GM18517 (cell line): ENCODE measurements around the gene WWOX.

Source experiments
- ATAC-seq: cut with Tn5 transposase; IDR thresholded peaks from one replicate; pipeline ENCODE4 v1.9.1; 2021; ENCODE audit warnings: mild to moderate bottlenecking, moderate library complexity; ENCODE audit not compliant: unreplicated experiment

The WWOX gene

GRCh38 chr16:78485917-78486257, 386.4 kb downstream of the WWOX start:
- ATAC-seq = no peak

DNA sequence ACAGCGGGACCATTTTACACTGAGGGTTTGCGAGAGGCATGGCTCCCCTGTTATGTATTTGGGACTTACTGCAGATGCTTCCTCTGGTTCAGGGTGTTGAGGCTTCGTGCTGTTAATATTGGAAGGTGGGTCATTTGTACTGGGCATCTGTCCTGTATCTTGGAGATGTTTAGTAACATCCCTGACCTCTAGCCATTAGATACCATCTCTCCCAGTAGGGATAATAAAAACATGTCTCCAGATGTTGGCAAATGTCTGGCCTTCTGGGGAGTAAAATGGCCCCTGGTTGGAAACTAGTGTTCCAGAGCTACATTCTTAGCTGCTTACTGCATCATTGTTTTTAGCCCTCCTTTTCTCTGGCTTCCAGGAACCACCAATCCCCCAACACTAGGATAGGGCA, 388.0 kb downstream of the WWOX start:
- no peak for ATAC-seq

DNA sequence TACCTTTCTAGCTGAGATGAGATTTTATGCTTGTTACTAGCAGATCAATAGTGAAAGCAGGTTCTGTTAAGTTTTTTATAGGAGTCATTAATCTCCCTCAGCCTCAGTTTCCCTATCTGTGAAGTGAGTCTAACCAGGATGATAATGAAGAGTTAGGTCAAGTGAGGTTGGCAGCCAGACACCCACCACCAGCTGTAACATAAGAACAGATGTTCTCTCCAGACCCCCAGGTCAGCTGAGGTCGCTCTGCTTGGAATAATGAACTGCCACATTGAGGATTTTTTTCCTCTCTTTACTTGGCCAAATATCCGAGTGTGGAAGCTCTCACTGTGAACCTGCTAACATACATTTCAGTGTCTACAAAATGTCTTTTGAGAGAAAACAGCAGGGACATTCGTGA, 389.6 kb downstream of the WWOX start:
- ATAC-seq = no peak

DNA sequence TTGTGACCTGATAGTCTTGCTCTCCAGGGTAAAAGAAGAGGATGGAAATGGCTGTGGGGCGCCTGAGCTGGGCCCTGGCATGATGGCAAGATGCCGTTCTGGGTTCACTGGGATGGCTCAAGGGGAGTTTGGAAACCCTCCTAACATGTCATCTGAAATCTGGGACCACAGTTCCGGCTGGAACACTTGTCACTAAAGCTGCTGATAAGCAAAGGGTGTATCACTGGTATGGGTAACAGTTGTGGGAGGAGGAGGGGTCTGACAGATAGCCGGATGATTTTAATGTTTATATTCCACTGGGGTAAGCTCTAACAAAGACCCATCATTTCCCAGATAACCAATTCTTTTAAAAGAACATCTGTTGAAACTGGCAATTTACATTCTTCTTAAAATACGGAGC, 390.2 kb downstream of the WWOX start:
- no peak for ATAC-seq

GRCh38 chr16:78490431-78490830, 391.0 kb downstream of the WWOX start:
- ATAC-seq = no peak

DNA sequence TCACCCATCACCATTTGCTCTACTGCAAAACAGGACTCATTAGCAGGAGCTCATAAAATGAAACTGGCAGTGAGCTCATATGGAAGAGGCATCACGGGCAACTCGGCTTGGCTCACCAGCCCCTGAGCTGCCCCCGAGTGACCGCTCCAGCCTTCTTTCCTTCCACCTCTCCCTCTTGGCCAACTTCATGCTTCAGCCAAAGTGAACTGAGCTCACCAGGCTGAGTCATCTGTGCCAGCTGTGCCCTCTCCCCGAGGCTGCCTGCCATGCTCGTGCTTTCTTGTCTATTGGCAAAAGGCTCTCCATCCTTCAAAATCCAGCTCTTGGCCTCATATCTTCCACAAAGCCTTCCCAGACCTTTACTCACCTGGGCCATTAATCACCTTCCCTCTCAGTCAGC, 391.4 kb downstream of the WWOX start:
- no peak for ATAC-seq

- no peak for ATAC-seq
Observed at GRCh38 chr16:78493573-78493972, 394.1 kb downstream of the WWOX start.

- no peak for ATAC-seq
Observed at GRCh38 chr16:78494105-78494504, 394.7 kb downstream of the WWOX start.

DNA sequence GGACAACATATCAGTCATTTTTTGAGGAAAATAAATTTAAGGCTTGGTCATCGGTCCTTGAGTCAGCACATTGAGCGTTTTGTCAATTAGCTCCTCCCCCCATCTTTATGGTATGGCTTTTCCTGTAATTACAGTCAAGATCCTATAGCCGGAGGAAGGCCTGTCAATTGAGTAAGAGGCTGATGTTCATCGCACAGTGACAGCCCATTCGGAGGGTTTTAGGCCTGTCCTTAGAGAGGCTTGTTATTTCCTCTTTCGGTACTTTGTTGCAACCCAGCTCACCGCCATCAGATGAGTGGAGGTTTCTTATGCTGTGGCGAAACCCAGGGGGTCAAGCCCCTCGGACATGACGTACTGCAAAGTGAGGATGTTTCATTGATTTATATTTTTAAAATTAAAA, 395.2 kb downstream of the WWOX start:
- no peak for ATAC-seq

DNA sequence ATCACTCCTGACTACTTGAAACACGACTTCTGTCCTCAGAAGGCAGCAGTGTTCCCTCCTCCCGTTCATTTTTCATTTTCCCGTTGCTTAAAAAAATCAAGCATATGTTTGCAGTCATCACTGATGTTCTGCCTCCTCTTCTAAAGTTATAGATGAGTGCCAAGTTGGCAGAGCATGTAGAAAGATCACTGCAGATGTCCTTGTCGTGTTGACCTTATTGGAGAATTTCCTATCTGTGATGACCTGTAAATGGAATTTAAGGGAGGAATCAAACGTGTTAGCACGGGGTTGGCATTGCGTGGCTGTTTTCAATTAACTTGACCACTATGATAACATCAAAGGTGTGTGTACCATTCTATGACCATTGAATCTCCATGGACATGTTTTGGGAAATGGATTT, 396.7 kb downstream of the WWOX start:
- no peak for ATAC-seq

- no peak for ATAC-seq
Observed at GRCh38 chr16:78499399-78499798, 399.9 kb downstream of the WWOX start.

GRCh38 chr16:78500659-78501270, 401.3 kb downstream of the WWOX start:
- ATAC-seq = no peak

GRCh38 chr16:78501744-78502143, 402.3 kb downstream of the WWOX start:
- no peak for ATAC-seq

DNA sequence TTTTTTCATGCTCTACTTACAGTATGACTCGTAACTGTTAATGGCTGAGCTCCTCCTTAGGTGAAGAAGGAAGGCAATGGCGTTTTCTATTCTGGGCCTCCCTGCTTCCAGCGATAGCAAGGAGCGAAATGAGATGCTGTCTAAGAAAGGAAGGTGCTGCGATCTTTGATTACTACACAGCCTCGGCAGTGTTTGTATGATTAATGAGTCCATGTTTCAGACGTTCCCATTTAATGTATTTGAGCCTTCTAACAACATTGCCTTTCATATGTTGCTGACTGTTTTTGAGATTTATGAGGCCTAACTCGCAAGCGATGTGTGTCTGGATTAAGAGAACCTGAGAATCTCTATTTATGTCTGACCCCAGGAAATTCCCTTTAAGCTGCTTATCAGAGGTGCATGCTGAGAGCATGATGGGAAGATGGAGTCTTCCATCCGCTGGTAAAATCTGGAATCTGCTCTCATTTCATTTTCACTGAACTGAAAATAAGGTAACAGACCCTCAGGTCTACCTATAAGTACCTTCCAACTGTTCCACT, 403.4 kb downstream of the WWOX start:
- ATAC-seq = no peak

GRCh38 chr16:78503602-78504001, 404.1 kb downstream of the WWOX start:
- no peak for ATAC-seq

- no peak for ATAC-seq
Observed at GRCh38 chr16:78504401-78504851, 405.0 kb downstream of the WWOX start.

DNA sequence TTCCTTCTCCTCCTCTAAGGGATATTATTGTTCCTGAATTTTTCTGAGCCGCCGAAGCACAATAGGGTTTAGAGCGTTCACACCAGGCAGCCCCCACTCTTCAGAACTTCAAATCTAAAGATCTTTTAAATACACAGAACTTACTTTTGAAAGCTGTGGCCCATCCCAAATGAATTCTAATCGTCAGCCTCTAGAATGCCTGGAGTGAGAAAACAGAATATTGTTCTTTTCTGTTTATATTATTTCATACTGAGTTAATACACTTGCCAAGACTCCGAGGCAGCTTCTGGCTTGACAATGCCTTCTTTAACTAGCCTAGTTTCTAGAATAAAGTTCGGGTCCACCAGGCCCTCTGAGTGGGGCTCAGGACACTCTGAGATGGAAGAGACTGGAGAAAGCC, 405.6 kb downstream of the WWOX start:
- ATAC-seq = no peak

- no peak for ATAC-seq
Observed at GRCh38 chr16:78505544-78506366, 406.3 kb downstream of the WWOX start.

DNA sequence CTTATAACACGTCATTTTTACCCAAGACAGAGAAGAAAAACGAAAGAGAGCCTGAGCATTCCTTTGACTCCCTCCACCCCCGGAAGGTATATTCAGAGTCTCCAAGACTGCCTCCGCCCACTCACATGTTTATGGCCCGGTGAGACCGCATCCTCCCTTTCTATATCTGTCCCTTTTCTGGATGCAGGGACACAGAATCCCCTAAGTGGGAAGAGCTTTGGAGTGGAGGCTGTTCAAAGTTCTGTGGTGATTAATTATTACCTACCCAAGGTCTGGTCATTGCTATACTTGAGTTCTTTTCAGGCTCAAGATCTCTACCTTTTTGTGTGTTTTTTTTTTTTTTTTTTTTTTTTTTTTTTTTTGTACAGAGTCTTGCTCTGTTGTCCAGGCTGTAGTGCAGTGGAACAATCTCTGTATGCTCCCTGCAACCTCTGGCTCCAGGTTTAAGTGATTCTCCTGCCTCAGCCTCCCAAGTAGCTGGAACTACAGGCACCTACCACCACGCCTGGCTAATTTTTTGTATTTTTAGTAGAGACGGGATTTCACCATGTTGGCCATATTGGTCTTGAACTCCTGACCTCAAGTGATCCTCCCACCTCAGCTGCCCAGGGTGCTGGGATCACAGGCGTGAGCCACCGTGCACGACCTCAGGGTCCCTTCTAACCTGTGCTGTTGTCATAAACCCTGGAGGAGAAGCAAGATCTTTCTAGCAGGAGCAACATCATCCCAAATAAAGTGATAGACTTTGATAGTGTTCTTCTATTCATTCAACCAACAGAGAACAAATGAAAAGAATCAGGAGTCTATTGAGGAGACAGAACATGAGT, 407.1 kb downstream of the WWOX start:
- ATAC-seq = no peak

DNA sequence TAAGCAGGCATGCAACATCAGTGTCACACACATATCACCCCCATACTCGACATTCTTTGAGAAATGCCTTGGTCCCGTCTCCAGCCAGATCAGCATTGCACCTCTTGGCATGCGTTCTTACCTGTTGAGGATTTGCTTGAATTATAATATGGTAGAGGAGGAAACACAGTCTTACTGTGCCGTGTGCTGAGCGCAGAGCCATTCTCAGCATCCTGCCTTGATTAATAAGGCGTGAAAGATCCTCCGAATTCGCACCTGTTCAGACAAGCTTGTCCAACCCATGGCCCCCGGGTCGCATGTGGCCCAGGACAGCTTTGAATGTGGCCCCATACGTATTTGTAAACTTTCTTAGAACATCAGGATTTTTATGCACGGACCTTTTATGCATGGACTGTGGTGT, 408.1 kb downstream of the WWOX start:
- no peak for ATAC-seq

- ATAC-seq = peak; percentile 56
Observed at GRCh38 chr16:78509965-78510364, 410.5 kb downstream of the WWOX start.

DNA sequence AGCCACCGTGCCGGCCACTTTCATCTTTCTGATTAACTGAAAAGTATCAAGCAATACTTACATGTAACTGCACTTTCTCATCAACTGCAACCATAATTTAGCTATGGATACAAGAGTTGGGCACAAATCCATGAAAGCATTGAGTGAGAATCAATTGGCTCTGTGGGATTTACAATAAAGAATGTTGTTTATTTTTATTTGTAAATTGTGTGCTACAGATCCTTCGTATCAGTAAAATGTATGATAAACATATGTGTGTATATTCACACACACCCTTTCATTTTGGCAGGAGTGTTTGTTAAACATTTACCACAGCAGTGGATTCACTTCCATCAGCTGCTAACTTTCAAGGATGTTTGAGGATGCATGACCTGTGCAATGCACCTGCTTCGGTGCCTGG, 411.0 kb downstream of the WWOX start:
- no peak for ATAC-seq
